GM12878 (cell line): ENCODE measurements around the gene CSTB.

Experiments
- ATF2 ChIP-seq: IDR thresholded peaks from 2 replicates; pipeline ENCODE4 v1.6.1; 2012; ENCODE audit warnings: low read length, inconsistent platforms
- BCL3 ChIP-seq: IDR thresholded peaks from 2 replicates; pipeline ENCODE4 v1.6.1; 2011; ENCODE audit warnings: borderline replicate concordance, low read depth, mild to moderate bottlenecking, moderate library complexity, low read length; ENCODE audit not compliant: insufficient read depth, poor library complexity, severe bottlenecking
- CBFB ChIP-seq: IDR thresholded peaks from 2 replicates; pipeline ENCODE4 v1.6.1; 2016; ENCODE audit warnings: antibody characterized with exemption, low read depth
- CTCF ChIP-seq, 3 experiments: IDR thresholded peaks in 2 of 3; conservative IDR thresholded peaks in 1 of 3; 2 replicates each; pipeline ENCODE4 v1.5.1; 2011; ENCODE audit warnings: low read depth in 3 of 3, low read length in 3 of 3, mild to moderate bottlenecking in 3 of 3, control low read depth in 2 of 3, moderate library complexity in 2 of 3, inconsistent platforms in 1 of 3, mixed read lengths in 1 of 3; ENCODE audit not compliant: control insufficient read depth in 2 of 3, insufficient read depth in 1 of 3; ENCODE audit errors: extremely low read depth in 1 of 3
- EP300 ChIP-seq, 2 experiments: fragments of 150-350 bp in 1 of 2; IDR thresholded peaks; 2 replicates each; pipeline ENCODE4 v1.6.1; 2011 to 2012; ENCODE audit warnings: low read depth in 2 of 2, low read length in 2 of 2, borderline replicate concordance in 1 of 2, improper control_type of control experiment in 1 of 2, inconsistent platforms in 1 of 2; ENCODE audit not compliant: control insufficient read depth in 1 of 2
- EZH2 ChIP-seq: IDR thresholded peaks from 2 replicates; pipeline ENCODE4 v1.6.1; 2012; ENCODE audit warnings: low read depth, mild to moderate bottlenecking, control low read depth, inconsistent platforms, low read length, borderline replicate concordance; ENCODE audit not compliant: control insufficient read depth
- GABPA ChIP-seq: IDR thresholded peaks from 2 replicates; pipeline ENCODE4 v1.6.1; 2014; ENCODE audit warnings: antibody characterized with exemption, low read depth, mild to moderate bottlenecking, inconsistent platforms
- MAX ChIP-seq: IDR thresholded peaks from 2 replicates; pipeline ENCODE4 v1.6.1; 2012; ENCODE audit warnings: low read depth, low read length, improper control_type of control experiment
- MXI1 ChIP-seq: fragments of 150-350 bp; IDR thresholded peaks from 2 replicates; pipeline ENCODE4 v1.6.1; 2011; ENCODE audit warnings: low read depth, mild to moderate bottlenecking, inconsistent platforms, low read length, improper control_type of control experiment
- PKNOX1 ChIP-seq: fragments of 450-650 bp; IDR thresholded peaks from 2 replicates; pipeline ENCODE4 v1.6.1; 2016; ENCODE audit warnings: mild to moderate bottlenecking
- RCOR1 ChIP-seq: conservative IDR thresholded peaks from 2 replicates; pipeline ENCODE4 v1.6.1; 2012; ENCODE audit warnings: low read depth, low read length, improper control_type of control experiment
- SIN3A ChIP-seq: IDR thresholded peaks from 2 replicates; pipeline ENCODE4 v1.6.1; 2012; ENCODE audit warnings: low read depth, low read length, improper control_type of control experiment
- SIX5 ChIP-seq: IDR thresholded peaks from 2 replicates; pipeline ENCODE4 v1.6.1; 2011; ENCODE audit warnings: mild to moderate bottlenecking, low read depth, low read length, moderate library complexity; ENCODE audit not compliant: severe bottlenecking
- SP1 ChIP-seq: IDR thresholded peaks from one replicate; pipeline ENCODE4 v1.6.1; 2011; ENCODE audit warnings: low read depth, low read length

- TF ChIP-seq MXI1 = no peak
- TF ChIP-seq EZH2 = no peak
- no peak for TF ChIP-seq BCL3
- TF ChIP-seq SIN3A = no peak
- no peak for TF ChIP-seq CTCF (IDR thresholded peaks at IDR 0.05 in 2 of 3, conservative IDR thresholded peaks at IDR 0.05 in 1 of 3; ENCODE audit: control insufficient read depth in 2 of 3, extremely low read depth in 1 of 3, insufficient read depth in 1 of 3, low read depth in 3 of 3, low read length in 3 of 3)
- TF ChIP-seq SIX5 = no peak
- no peak for TF ChIP-seq EP300 (IDR thresholded peaks at IDR 0.05; ENCODE audit: borderline replicate concordance in 1 of 2, control insufficient read depth in 1 of 2, low read depth in 2 of 2, low read length in 2 of 2)
- no peak for TF ChIP-seq SP1
- TF ChIP-seq MAX = no peak
- no peak for TF ChIP-seq CBFB
- TF ChIP-seq ATF2 = no peak
- no peak for TF ChIP-seq GABPA
- TF ChIP-seq PKNOX1 = no peak
- TF ChIP-seq RCOR1 = no peak
Measured at GRCh38 chr21:43736224-43736883, 39.8 kb downstream of the CSTB start.
